ENCODE data around the gene INPP4A. TPM values are rescaled to one million over a fixed set of nuclear protein-coding genes. Genes with fewer than 3 reads are reported as not detected.

The INPP4A gene
- total and polyA plus RNA-seq, 2 of the 13 experiments (the other 11 are each of a cell fraction or from before 2014, with no cell fraction given) = 10.1 to 10.9 TPM

DNA sequence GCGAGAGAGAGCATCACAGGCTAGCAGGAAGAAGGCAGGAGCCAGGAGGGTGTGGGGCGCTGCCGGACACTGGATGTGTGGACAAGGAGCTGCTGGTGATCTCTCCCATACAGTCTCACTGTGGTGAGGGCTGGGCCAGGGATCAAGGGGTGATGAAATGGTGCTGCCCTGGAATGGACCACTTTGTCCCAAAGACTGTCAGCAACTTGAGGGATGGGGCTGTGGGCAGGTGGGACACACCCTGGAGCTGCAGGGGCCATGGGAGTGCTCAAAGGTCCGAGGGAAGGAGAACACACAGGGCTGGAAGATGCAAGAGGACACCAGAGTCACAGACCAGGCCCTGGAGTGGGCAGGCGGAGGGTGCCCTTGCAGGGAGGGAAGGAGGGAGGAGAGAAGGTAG is 125.7 kb downstream of the INPP4A start (continued):
- TF ChIP-seq ZNF512B (CRISPR knock-in tag; IDR thresholded peaks at IDR 0.05; ENCODE audit: borderline replicate concordance) (no peak), ZIK1 (CRISPR knock-in tag; IDR thresholded peaks at IDR 0.05; ENCODE audit: borderline replicate concordance, low read depth) (no peak), ZNF557 (CRISPR knock-in tag; IDR thresholded peaks at IDR 0.05) (no peak), EEA1 (CRISPR knock-in tag; IDR thresholded peaks at IDR 0.05; ENCODE audit: borderline replicate concordance) (no peak), ZBTB20 (CRISPR knock-in tag; IDR thresholded peaks at IDR 0.05; ENCODE audit: borderline replicate concordance, low read depth) (no peak)
- TF ChIP-seq, protein P1, sequence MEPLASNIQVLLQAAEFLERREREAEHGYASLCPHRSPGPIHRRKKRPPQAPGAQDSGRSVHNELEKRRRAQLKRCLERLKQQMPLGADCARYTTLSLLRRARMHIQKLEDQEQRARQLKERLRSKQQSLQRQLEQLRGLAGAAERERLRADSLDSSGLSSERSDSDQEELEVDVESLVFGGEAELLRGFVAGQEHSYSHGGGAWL (CRISPR knock-in tag; IDR thresholded peaks at IDR 0.05) = no peak

DNA sequence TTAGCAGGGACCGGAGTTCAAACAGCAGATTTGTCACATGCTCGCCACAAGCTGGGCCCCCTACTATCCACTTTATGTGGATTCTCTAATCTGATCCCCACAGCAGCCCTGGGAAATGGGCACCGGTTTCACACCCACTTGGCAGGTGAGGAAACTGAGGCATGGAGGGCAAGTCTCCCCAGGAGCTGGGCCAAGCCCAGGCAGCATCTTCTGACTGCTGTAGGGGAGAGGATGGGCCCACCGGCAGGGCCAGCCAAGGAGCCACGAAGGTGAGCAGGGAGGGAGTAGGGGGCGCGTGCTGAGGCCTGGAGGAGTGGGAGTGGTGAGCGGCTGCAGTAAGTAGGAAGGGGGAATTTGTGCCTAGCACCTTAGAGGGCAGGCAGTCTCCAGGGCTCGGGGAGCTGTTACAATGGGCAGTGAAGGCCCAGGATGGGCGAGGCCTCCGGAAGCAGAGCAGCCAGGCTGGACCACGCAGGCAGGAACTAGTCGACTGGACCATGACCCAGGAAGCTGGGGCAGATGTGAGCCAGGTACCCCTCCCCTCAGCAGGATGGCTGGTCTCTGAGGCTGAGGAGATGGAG is 126.6 kb downstream of the INPP4A start:
- Histone ChIP-seq H3K27me3 (ENCODE audit: control insufficient read depth in 1 of 2, insufficient read depth in 2 of 2, low read length in 2 of 2) (no peaks in the 10 kb centered on the region), H4K20me1 (ENCODE audit: insufficient read depth, low read length) (no peaks in the 10 kb centered on the region), H3K79me2 (ENCODE audit: insufficient read depth, low read length) (no peaks in the 10 kb centered on the region), H3K4me2 (ENCODE audit: low read depth, low read length) (no peak overlapping the region), H3K27ac (ENCODE audit: extremely low read length, insufficient read depth, low read length) (no peak overlapping the region), H3K4me1 (ENCODE audit: insufficient read depth, low read length) (no peaks in the 10 kb centered on the region), H3K36me3 (replicated peaks in 1 of 2; ENCODE audit: control insufficient read depth in 1 of 2, insufficient read depth in 2 of 2, low read length in 2 of 2) (peaks cover 5 to 25% of the 10 kb centered on the region in 2 experiments; a peak in 4 of 5 replicates), H3K4me3 (replicated peaks in 1 of 3; ENCODE audit: insufficient read depth in 1 of 3, low read depth in 2 of 3, low read length in 3 of 3) (no peak overlapping the region), H3K9me3 (ENCODE audit: low read length) (no peaks in the 10 kb centered on the region), H2AFZ (ENCODE audit: low read length) (no peak overlapping the region), H3K9ac (ENCODE audit: insufficient read depth, low read depth, low read length) (no peak overlapping the region)
- in situ Hi-C loops (cut with HindIII; ENCODE audit: extremely low pct_ligation_motif_present, low pct_unique_long_range_greater_than_20kb) (no loop called here), intact Hi-C loops (cut with micrococcal nuclease; ENCODE audit: unreplicated experiment) (no loop called here)
- BruUV-seq (replicated peaks) = no TSS peak
- CTCF ChIA-PET (ENCODE audit: low intra/inter-chr PET ratio, low total read pairs) = interaction anchor here (3.0 kb wide), 1 partner anchor 30 kb away, joined by 32 read pairs; no protein-coding TSS in a partner anchor
- WGBS (ENCODE audit: low lambda C conversion rate) = 93% methylated on average over 13 of the region's 13 CpGs
- no peak for DNase-seq (ENCODE audit: low spot score)
- ATAC-seq = no peak
- FAIRE-seq = no peak
- POLR2A ChIA-PET = no interaction called here
- no peak for TF ChIP-seq MZF1 (CRISPR knock-in tag; IDR thresholded peaks at IDR 0.05; ENCODE audit: borderline replicate concordance)
- TF ChIP-seq, protein P2, sequence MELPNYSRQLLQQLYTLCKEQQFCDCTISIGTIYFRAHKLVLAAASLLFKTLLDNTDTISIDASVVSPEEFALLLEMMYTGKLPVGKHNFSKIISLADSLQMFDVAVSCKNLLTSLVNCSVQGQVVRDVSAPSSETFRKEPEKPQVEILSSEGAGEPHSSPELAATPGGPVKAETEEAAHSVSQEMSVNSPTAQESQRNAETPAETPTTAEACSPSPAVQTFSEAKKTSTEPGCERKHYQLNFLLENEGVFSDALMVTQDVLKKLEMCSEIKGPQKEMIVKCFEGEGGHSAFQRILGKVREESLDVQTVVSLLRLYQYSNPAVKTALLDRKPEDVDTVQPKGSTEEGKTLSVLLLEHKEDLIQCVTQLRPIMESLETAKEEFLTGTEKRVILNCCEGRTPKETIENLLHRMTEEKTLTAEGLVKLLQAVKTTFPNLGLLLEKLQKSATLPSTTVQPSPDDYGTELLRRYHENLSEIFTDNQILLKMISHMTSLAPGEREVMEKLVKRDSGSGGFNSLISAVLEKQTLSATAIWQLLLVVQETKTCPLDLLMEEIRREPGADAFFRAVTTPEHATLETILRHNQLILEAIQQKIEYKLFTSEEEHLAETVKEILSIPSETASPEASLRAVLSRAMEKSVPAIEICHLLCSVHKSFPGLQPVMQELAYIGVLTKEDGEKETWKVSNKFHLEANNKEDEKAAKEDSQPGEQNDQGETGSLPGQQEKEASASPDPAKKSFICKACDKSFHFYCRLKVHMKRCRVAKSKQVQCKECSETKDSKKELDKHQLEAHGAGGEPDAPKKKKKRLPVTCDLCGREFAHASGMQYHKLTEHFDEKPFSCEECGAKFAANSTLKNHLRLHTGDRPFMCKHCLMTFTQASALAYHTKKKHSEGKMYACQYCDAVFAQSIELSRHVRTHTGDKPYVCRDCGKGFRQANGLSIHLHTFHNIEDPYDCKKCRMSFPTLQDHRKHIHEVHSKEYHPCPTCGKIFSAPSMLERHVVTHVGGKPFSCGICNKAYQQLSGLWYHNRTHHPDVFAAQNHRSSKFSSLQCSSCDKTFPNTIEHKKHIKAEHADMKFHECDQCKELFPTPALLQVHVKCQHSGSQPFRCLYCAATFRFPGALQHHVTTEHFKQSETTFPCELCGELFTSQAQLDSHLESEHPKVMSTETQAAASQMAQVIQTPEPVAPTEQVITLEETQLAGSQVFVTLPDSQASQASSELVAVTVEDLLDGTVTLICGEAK (IDR thresholded peaks at IDR 0.05) = no peak
- TF ChIP-seq, protein P2 (CRISPR knock-in tag; IDR thresholded peaks at IDR 0.05) = no peak
- no peak for TF ChIP-seq ZNF317 (CRISPR knock-in tag; IDR thresholded peaks at IDR 0.05)
